GM21381 (cell line): ENCODE measurements around the gene CPAMD8.

ENCODE experiments used
- ATAC-seq: cut with Tn5 transposase; IDR thresholded peaks from one replicate; pipeline ENCODE4 v1.9.1; 2021; ENCODE audit warnings: mild to moderate bottlenecking, moderate library complexity; ENCODE audit not compliant: unreplicated experiment

The CPAMD8 gene

GRCh38 chr19:16922949-16923348 lies 103.7 kb downstream of the CPAMD8 start:
- ATAC-seq = no peak

- ATAC-seq = no peak
These were observed 104.0 kb downstream of the CPAMD8 start for GRCh38 chr19:16922592-16922934.

- no peak for ATAC-seq
These were observed 104.6 kb downstream of the CPAMD8 start for GRCh38 chr19:16921766-16922591.

- ATAC-seq = no peak
These were observed 105.6 kb downstream of the CPAMD8 start for GRCh38 chr19:16920816-16921529.

GRCh38 chr19:16919496-16919895 lies 107.1 kb downstream of the CPAMD8 start:
- no peak for ATAC-seq

- ATAC-seq = no peak
These were observed 109.2 kb downstream of the CPAMD8 start for GRCh38 chr19:16917401-16917800.

GRCh38 chr19:16915734-16916133 lies 110.9 kb downstream of the CPAMD8 start:
- no peak for ATAC-seq

- ATAC-seq = no peak
These were observed 111.5 kb downstream of the CPAMD8 start for GRCh38 chr19:16915135-16915534.

GRCh38 chr19:16914421-16914820 lies 112.2 kb downstream of the CPAMD8 start:
- ATAC-seq = no peak

- ATAC-seq = no peak
These were observed 113.8 kb downstream of the CPAMD8 start for GRCh38 chr19:16912780-16913179.

GRCh38 chr19:16911046-16911445 lies 115.6 kb downstream of the CPAMD8 start:
- ATAC-seq = no peak

GRCh38 chr19:16908759-16909158 lies 117.9 kb downstream of the CPAMD8 start:
- ATAC-seq = no peak

GRCh38 chr19:16904599-16904998 lies 122.0 kb downstream of the CPAMD8 start:
- no peak for ATAC-seq

GRCh38 chr19:16903347-16903746 lies 123.3 kb downstream of the CPAMD8 start:
- ATAC-seq = no peak

- ATAC-seq = no peak
These were observed 124.1 kb downstream of the CPAMD8 start for GRCh38 chr19:16902545-16902944.

- no peak for ATAC-seq
These were observed 125.0 kb downstream of the CPAMD8 start for GRCh38 chr19:16901491-16902175.

- no peak for ATAC-seq
These were observed 127.0 kb downstream of the CPAMD8 start for GRCh38 chr19:16899566-16900075.

GRCh38 chr19:16898361-16899015 lies 128.1 kb downstream of the CPAMD8 start:
- ATAC-seq = no peak

GRCh38 chr19:16897856-16898161 lies 128.8 kb downstream of the CPAMD8 start:
- ATAC-seq = no peak

- ATAC-seq = peak; percentile 41
These were observed 129.4 kb downstream of the CPAMD8 start for GRCh38 chr19:16897029-16897855.
